GM13977 (cell line): ENCODE results near the gene NKAIN2.
A peak's percentile ranks its signal among the peaks of the same experiment; 100 is the strongest.

ENCODE experiments used
- DNase-seq: peaks from one replicate; pipeline ENCODE4 v3.0.0; 2012; ENCODE audit warnings: low spot score
- in situ Hi-C: fragments of 300-500 bp; cut with MboI; formaldehyde crosslinking; loops from one replicate; pipeline ENCODE4 v1.12.0; 2022; ENCODE audit warnings: low sequenced_read_pairs, low pct_unique_long_range_greater_than_20kb, mixed read lengths, inconsistent platforms; ENCODE audit not compliant: unreplicated experiment
- TF ChIP-seq, protein P1 (sequence below): IDR thresholded peaks from 2 replicates; pipeline ENCODE4 v1.5.1; 2012; ENCODE audit warnings: mild to moderate bottlenecking, control low read depth; ENCODE audit not compliant: insufficient read depth; ENCODE audit errors: extremely low read depth, missing control alignments

Gene NKAIN2

DNA sequence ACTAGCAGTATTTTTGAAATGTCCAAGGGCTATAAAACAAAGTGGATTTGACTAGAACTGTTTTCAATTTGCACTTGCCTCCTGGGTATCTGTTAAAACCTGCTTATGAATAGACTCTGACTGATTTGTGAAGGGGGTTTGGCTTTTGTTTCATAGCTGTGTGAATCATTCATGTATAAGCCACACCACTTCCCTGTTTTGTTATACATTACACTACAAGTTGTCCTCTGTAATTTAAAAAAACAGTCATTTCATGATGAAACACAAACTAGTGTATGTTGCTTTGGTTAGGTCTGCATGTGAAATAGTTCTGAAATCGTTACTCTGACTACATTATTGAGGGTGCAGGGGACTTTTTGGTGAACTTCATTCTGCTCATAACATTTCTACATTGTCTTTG is 121.7 kb downstream of the NKAIN2 start:
- DNase-seq: peak; percentile 13
- in situ Hi-C loops: no loop called here
- TF ChIP-seq, protein P1, sequence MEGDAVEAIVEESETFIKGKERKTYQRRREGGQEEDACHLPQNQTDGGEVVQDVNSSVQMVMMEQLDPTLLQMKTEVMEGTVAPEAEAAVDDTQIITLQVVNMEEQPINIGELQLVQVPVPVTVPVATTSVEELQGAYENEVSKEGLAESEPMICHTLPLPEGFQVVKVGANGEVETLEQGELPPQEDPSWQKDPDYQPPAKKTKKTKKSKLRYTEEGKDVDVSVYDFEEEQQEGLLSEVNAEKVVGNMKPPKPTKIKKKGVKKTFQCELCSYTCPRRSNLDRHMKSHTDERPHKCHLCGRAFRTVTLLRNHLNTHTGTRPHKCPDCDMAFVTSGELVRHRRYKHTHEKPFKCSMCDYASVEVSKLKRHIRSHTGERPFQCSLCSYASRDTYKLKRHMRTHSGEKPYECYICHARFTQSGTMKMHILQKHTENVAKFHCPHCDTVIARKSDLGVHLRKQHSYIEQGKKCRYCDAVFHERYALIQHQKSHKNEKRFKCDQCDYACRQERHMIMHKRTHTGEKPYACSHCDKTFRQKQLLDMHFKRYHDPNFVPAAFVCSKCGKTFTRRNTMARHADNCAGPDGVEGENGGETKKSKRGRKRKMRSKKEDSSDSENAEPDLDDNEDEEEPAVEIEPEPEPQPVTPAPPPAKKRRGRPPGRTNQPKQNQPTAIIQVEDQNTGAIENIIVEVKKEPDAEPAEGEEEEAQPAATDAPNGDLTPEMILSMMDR: no peak

DNA sequence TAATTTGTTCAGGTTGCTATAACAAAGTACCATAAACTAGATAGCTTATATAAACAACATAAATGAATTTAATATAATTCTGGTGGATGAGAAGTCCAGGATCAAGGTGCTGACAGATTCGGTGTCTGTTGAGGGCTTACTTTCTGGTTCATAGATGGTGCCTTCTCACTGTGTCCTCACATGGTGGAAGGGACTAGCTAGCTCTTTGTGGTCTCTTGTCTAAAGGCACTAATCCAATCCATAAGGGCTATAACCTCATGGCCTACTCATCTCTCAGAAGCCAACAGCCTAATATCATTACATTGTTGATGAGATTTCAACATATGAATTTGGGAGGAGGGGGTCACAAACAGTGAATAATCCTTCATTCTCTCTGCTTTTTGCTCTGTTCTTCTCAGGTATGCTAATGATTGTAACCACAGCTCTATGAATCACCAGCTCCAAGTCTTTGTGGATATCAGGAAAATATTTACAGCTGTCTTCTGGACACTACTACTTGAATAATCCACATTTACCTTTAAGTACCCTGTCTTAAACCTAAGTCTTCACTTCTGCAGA is 122.3 kb downstream of the NKAIN2 start:
- in situ Hi-C loops: no loop called here
- TF ChIP-seq, protein P1: no peak
- DNase-seq: no peak

DNA sequence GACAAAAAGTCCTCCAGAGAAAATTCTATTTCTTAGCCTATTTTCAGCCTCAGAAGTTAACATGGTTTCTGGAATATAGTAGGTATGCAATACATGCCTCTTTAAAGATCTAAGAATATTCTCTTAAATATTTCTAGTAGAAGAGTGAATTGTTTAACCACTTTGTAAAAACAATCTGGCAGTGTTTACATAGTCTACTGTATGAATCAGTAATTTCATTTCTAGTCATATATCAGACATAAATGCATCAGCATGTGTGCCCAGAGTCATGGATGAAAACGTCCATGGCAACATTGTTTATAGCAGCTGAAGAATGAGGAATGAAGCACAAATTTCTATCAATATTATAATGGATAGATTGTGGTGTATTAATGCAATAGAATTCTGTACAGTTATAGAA is 124.9 kb downstream of the NKAIN2 start:
- in situ Hi-C loops: no loop called here
- no peak for DNase-seq
- TF ChIP-seq, protein P1: no peak

DNA sequence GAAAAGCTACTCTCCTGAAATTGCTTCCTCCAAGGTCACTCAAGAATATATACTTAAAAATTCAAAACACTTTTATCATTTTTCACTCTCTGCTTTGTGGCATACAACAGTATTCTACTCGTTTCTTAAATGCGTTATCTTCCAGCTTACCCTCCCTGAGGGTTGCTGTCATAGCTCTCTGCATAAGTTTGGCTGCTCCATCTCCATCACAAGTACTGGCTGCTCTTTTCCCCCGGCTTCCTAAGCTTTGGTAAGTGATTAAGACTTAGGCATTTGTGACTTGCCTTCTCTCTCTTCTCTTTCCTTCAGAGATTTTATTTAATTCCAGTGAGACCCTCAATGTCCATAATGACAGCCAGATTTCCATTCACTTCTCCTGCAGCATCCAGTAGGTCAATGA is 128.3 kb downstream of the NKAIN2 start:
- in situ Hi-C loops: no loop called here
- no peak for DNase-seq
- TF ChIP-seq, protein P1: no peak

DNA sequence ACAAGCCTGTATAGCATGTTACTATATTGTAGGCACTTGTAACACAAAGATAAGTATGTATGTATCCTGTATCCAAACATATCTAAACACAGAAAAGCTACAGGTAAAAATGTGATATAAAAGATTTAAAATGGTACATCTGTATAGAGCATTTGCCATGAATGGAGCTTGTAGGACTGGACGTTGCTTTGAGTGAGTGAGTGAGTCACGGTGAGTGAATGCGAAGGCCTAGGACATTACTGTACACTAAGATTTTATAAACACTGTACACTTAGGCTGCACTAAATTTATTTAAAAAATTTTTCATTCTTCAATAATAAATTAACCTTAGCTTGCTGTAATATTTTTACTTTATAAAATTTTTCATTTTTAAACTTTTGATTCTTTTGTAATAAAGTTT is 136.9 kb downstream of the NKAIN2 start:
- no peak for DNase-seq
- TF ChIP-seq, protein P1: no peak
- in situ Hi-C loops: no loop called here

DNA sequence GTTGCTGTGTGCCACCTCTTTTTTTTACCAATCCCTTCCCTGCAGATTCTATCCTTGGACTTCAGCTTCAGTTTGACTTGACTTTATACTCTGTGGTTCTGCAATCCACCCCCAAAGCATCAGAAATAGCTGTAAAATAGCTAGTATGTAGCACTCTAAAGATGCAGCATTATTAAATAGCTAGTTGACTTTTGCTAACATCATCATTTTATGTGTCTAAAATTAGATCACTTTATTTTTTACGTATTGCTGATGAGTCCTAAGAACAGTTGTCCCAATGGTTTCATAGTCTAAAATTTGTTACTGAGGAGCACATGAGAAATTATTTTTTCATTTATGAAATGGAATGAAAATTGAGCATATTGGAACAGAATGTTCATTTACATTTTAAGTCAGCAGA is 138.2 kb downstream of the NKAIN2 start:
- in situ Hi-C loops: no loop called here
- DNase-seq: no peak
- TF ChIP-seq, protein P1: no peak

DNA sequence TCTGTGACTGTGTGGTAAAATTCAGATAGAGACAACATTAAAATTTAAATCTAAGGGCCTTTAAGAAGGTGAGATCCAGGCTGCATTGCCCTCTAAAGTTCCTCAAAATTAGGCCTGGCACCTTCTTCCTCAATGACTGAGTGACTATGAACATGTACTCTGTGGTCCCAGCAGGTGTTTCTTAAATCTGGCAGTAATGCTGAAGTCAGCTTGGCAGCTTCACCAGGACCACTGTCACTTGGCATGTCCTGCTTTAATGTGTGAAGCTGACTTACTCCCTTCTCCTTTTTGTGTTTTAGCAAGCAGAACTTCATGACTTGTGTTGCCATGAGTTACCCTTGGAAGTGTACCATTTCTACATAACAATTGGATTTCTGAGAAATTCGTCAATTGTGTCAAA is 141.7 kb downstream of the NKAIN2 start:
- in situ Hi-C loops: no loop called here
- TF ChIP-seq, protein P1: no peak
- no peak for DNase-seq
